Neuronal stem cell (in vitro differentiated cells): ENCODE results near the gene NTF3.

Experiments used
- DNase-seq: peaks from one replicate; pipeline ENCODE4 v3.0.0-alpha.2; 2013; ENCODE audit warnings: low spot score
- H2AFZ ChIP-seq: one replicate; pipeline ENCODE4 v1.6.1; 2013; ENCODE audit warnings: mild to moderate bottlenecking, low read length, inconsistent platforms
- H2AK5ac ChIP-seq: 2 replicates; pipeline ENCODE4 v1.6.1; 2013; ENCODE audit warnings: low read depth, mild to moderate bottlenecking, inconsistent platforms, low read length, moderate library complexity, mixed read lengths
- H2BK120ac ChIP-seq: 2 replicates; pipeline ENCODE4 v1.6.1; 2013; ENCODE audit warnings: low read depth, mild to moderate bottlenecking, inconsistent platforms, low read length, moderate library complexity, mixed read lengths
- H2BK12ac ChIP-seq: one replicate; pipeline ENCODE4 v1.6.1; 2013; ENCODE audit warnings: low read length, inconsistent platforms
- H2BK15ac ChIP-seq: 2 replicates; pipeline ENCODE4 v1.6.1; 2013; ENCODE audit warnings: mild to moderate bottlenecking, low read length, inconsistent platforms, mixed read lengths
- H2BK5ac ChIP-seq: one replicate; pipeline ENCODE4 v1.6.1; 2013; ENCODE audit warnings: inconsistent platforms, mild to moderate bottlenecking, low read length, moderate library complexity
- H3K14ac ChIP-seq: one replicate; pipeline ENCODE4 v1.6.1; 2013; ENCODE audit warnings: low read length, inconsistent platforms
- H3K18ac ChIP-seq: 2 replicates; pipeline ENCODE4 v1.6.1; 2013; ENCODE audit warnings: low read length, inconsistent platforms
- H3K23ac ChIP-seq: 2 replicates; pipeline ENCODE4 v1.6.1; 2013; ENCODE audit warnings: low read depth, mild to moderate bottlenecking, mixed read lengths, low read length, inconsistent platforms; ENCODE audit not compliant: poor library complexity
- H3K27ac ChIP-seq: replicated peaks from 3 replicates; pipeline ENCODE4 v1.5.1; 2013; ENCODE audit warnings: low read length, inconsistent platforms
- H3K27me3 ChIP-seq, 3 experiments: 2 replicates each; pipeline ENCODE4 v1.6.1; 2013; ENCODE audit warnings: low read length in 3 of 3, mild to moderate bottlenecking in 2 of 3, inconsistent platforms in 1 of 3, low read depth in 1 of 3, mixed read lengths in 1 of 3, moderate library complexity in 1 of 3; ENCODE audit not compliant: control insufficient read depth in 3 of 3, insufficient read depth in 3 of 3
- H3K36me3 ChIP-seq, 2 donors: replicated peaks in 1 of 2; 2 replicates each; pipeline ENCODE4 v1.6.1; 2013; ENCODE audit warnings: low read length in 2 of 2; ENCODE audit not compliant: control insufficient read depth in 2 of 2, insufficient read depth in 2 of 2
- H3K4ac ChIP-seq: 2 replicates; pipeline ENCODE4 v1.6.1; 2013; ENCODE audit warnings: inconsistent platforms, mild to moderate bottlenecking, low read length, moderate library complexity
- H3K4me1 ChIP-seq, 2 donors: 1 replicate in 1 of 2; 2 replicates in 1 of 2; pipeline ENCODE4 v1.6.1; 2013; ENCODE audit warnings: low read length in 2 of 2, low read depth in 1 of 2; ENCODE audit not compliant: control insufficient read depth in 2 of 2, insufficient read depth in 1 of 2
- H3K4me2 ChIP-seq: one replicate; pipeline ENCODE4 v1.6.1; 2013; ENCODE audit warnings: mild to moderate bottlenecking, low read length, inconsistent platforms; ENCODE audit not compliant: insufficient read depth, poor library complexity, severe bottlenecking
- H3K4me3 ChIP-seq, 2 donors: 2 replicates each; pipeline ENCODE4 v1.5.1; 2013; ENCODE audit warnings: low read length in 2 of 2, mild to moderate bottlenecking in 2 of 2, inconsistent platforms in 1 of 2, moderate library complexity in 1 of 2
- H3K79me1 ChIP-seq: one replicate; pipeline ENCODE4 v1.6.1; 2013; ENCODE audit warnings: low read depth, mild to moderate bottlenecking, inconsistent platforms, low read length, moderate library complexity
- H3K9ac ChIP-seq: one replicate; pipeline ENCODE4 v1.6.1; 2013; ENCODE audit warnings: mild to moderate bottlenecking, low read depth, low read length, inconsistent platforms; ENCODE audit not compliant: poor library complexity
- H3K9me3 ChIP-seq, 2 donors: replicated peaks in 1 of 2; 2 replicates each; pipeline versions ENCODE3 to v1.6.1; 2013; ENCODE audit warnings: low read length in 2 of 2, mild to moderate bottlenecking in 2 of 2, inconsistent platforms in 1 of 2, low read depth in 1 of 2, mixed read lengths in 1 of 2, moderate library complexity in 1 of 2; ENCODE audit not compliant: control insufficient read depth in 2 of 2, insufficient read depth in 1 of 2
- H4K8ac ChIP-seq: one replicate; pipeline ENCODE4 v1.6.1; 2013; ENCODE audit warnings: low read depth, mild to moderate bottlenecking, inconsistent platforms, low read length, moderate library complexity
- H4K91ac ChIP-seq: one replicate; pipeline ENCODE4 v1.6.1; 2013; ENCODE audit warnings: low read length, low read depth, mild to moderate bottlenecking, inconsistent platforms; ENCODE audit not compliant: poor library complexity
- WGBS, 2 donors: extraction: QIAGEN DNeasy Blood & Tissue Kit; methylation state at CpG; one replicate each; pipeline ENCODE4 v1.1.7; 2013; ENCODE audit warnings: missing lambda C conversion rate in 2 of 2, mixed read lengths in 1 of 2; ENCODE audit not compliant: insufficient read length in 2 of 2, insufficient replicate concordance in 1 of 2; ENCODE audit errors: extremely low coverage in 2 of 2; 5-methylcytosine and 5-hydroxymethylcytosine counted together

The NTF3 gene

GRCh38 chr12:5441497-5442236 lies 9.8 kb downstream of the NTF3 start:
- no peak overlapping the region for H3K4me2 ChIP-seq
- H2BK5ac ChIP-seq: no peak overlapping the region
- H3K4me3 ChIP-seq: no peak overlapping the region
- no peak overlapping the region for H2BK12ac ChIP-seq
- DNase-seq: peak; percentile 49
- no peak overlapping the region for H2AK5ac ChIP-seq
- no peak overlapping the region for H2BK120ac ChIP-seq
- no peak overlapping the region for H4K8ac ChIP-seq
- peaks cover 0 to 4% of the 10 kb centered on the region in 2 donors for H3K9me3 ChIP-seq
- H3K36me3 ChIP-seq: no peaks in the 10 kb centered on the region
- no CpG with 5 or more reads among the region's 10 CpGs for WGBS, 2 donors
- H3K4me1 ChIP-seq: peaks cover 0 to 24% of the 10 kb centered on the region in 2 donors
- no peak overlapping the region for H3K18ac ChIP-seq
- H4K91ac ChIP-seq: no peak overlapping the region
- no peak overlapping the region for H3K14ac ChIP-seq
- H2AFZ ChIP-seq: no peak overlapping the region
- H3K4ac ChIP-seq: no peak overlapping the region
- peaks cover 5% of the 10 kb centered on the region for H3K79me1 ChIP-seq
- H3K27me3 ChIP-seq: peaks cover 0 to 3% (median 0%) of the 10 kb centered on the region in 3 experiments
- no peak overlapping the region for H3K9ac ChIP-seq
- H3K23ac ChIP-seq: no peak overlapping the region
- no peak overlapping the region for H2BK15ac ChIP-seq
- H3K27ac ChIP-seq: no peak overlapping the region

DNA sequence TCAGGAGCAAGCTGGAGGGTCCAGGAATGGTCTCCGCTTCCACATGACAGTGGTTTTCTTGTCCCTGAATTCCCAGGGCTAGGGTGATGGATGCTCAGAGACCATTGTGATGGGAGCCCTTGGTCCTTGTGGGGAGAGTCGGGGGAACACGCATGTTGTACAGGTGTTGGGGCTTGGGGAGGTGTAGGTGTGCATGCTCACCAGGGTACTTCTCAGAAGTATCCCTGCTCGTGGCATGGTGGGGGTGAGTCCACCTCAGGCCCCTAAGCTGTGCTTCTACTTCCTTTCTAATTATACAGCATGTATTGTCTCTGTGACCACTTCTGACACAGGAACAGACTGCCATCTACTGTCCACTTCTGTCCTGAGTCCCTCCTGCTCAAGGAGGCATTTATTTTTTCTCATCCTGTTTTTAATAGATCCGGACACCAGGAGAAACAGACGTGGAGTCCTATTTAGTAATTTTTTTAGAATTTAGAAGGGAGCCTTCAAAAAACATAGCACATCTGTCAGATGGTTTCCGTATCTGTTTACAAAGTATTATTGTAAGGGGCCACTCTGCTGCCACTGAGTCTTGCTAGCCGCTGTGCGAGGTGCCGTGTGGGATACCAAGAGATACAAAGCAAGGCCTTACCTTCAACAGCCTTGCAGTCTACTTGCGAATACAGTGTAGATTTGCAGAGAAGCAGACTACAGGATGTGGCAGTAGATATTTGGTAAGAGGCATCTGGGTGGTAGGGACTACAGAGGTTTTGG lies 10.5 kb downstream of the NTF3 start:
- H3K27ac ChIP-seq: no peak overlapping the region

DNA sequence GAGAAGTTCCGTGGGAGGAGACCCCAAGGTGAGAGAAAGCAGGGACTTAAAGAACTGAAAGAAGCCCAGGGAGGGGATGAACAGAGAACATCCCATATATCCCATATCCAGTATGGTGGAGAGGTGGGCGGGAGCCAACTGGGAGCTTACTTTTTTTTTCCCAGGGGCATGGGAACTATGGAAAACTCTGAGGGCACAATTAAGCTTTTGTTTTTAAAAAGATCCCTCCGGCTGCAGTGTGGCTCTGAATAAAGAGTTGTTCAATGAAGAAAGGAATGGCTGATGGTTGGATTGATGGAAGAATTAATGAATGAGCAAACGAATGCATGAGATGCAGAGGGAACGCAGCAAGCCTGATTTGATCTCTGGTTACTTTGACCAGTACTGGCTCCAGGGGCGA lies 12.6 kb downstream of the NTF3 start:
- Histone ChIP-seq H3K18ac (no peak overlapping the region), H3K4me1 (peaks cover 0 to 17% of the 10 kb centered on the region in 2 donors), H2BK15ac (no peak overlapping the region), H2AK5ac (no peak overlapping the region), H3K23ac (no peak overlapping the region), H4K8ac (no peak overlapping the region), H3K79me1 (peaks cover 5% of the 10 kb centered on the region), H2AFZ (no peak overlapping the region), H3K27ac (no peak overlapping the region), H2BK5ac (no peak overlapping the region), H3K9me3 (no peaks in the 10 kb centered on the region), H2BK12ac (no peak overlapping the region), H3K4me3 (no peak overlapping the region), H2BK120ac (no peak overlapping the region), H3K27me3 (no peaks in the 10 kb centered on the region), H4K91ac (no peak overlapping the region), H3K4ac (no peak overlapping the region), H3K14ac (no peak overlapping the region), H3K4me2 (no peak overlapping the region), H3K9ac (no peak overlapping the region), H3K36me3 (no peaks in the 10 kb centered on the region)
- no CpG with 5 or more reads among the region's 6 CpGs for WGBS, 2 donors
- no peak for DNase-seq

More for the DNA sequence above, 10.5 kb downstream of the NTF3 start:
- Histone ChIP-seq H3K9me3 (peaks cover 0 to 4% of the 10 kb centered on the region in 2 donors), H4K91ac (no peak overlapping the region), H2BK5ac (no peak overlapping the region), H3K79me1 (peaks cover 5% of the 10 kb centered on the region), H3K9ac (no peak overlapping the region), H2BK15ac (no peak overlapping the region), H2BK120ac (no peak overlapping the region), H3K4ac (no peak overlapping the region), H2BK12ac (no peak overlapping the region), H3K4me3 (no peak overlapping the region), H3K27me3 (no peaks in the 10 kb centered on the region), H3K18ac (no peak overlapping the region), H3K23ac (no peak overlapping the region), H4K8ac (no peak overlapping the region), H2AFZ (no peak overlapping the region), H3K14ac (no peak overlapping the region), H3K36me3 (no peaks in the 10 kb centered on the region), H2AK5ac (no peak overlapping the region), H3K4me2 (no peak overlapping the region), H3K4me1 (peaks cover 0 to 24% of the 10 kb centered on the region in 2 donors)
- WGBS, 2 donors: no CpG with 5 or more reads among the region's 11 CpGs
- DNase-seq: peak; percentile 29

DNA sequence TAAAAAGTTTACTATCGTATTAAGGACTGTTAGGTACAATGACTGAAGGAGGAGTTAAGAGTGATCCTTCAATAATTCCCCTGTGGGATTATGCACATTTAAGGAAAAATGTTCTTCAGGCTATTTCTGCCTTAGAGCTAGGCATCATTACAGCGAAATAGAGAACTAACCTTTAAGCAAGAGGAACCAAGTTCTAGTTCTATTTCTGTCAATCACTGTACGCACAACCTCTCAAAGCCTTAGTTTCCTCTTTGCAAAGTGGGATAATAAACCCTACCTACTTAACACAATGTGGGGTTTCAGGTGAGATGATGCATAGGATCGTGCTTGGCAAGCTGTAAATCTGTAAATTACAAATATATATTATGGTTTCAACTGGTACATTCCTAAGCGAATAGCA lies 15.4 kb downstream of the NTF3 start:
- Histone ChIP-seq H3K4me3 (no peak overlapping the region), H3K36me3 (no peaks in the 10 kb centered on the region), H3K9me3 (no peaks in the 10 kb centered on the region), H2BK12ac (no peak overlapping the region), H3K27ac (no peak overlapping the region), H2BK15ac (no peak overlapping the region), H2AK5ac (no peak overlapping the region), H4K8ac (no peak overlapping the region), H3K23ac (no peak overlapping the region), H3K27me3 (no peaks in the 10 kb centered on the region), H2AFZ (no peak overlapping the region), H3K4me2 (no peak overlapping the region), H2BK5ac (no peak overlapping the region), H3K4me1 (peaks cover 0 to 3% of the 10 kb centered on the region in 2 donors), H2BK120ac (no peak overlapping the region), H3K18ac (no peak overlapping the region), H3K4ac (no peak overlapping the region), H3K14ac (no peak overlapping the region), H4K91ac (no peak overlapping the region), H3K79me1 (no peaks in the 10 kb centered on the region), H3K9ac (no peak overlapping the region)
- no CpG with 5 or more reads among the region's 5 CpGs for WGBS, 2 donors
- no peak for DNase-seq
